ENCODE measurements around the gene ARF1.

- TF ChIP-seq POLR2A (IDR thresholded peaks at IDR 0.05; ENCODE audit: low read length): no peak
- TF ChIP-seq GATA1 (IDR thresholded peaks at IDR 0.05; ENCODE audit: low read depth, low read length): no peak
These were observed 5.3 kb downstream of the ARF1 start for GRCh38 chr1:228087771-228088251.

Measured in erythroblast (primary cell).